Testis (tissue), 3 donors: ENCODE data around the gene OS9. TPM values are rescaled to one million over a fixed set of nuclear protein-coding genes. Genes with fewer than 3 reads are reported as not detected.

Experiments
- DNase-seq: peaks from one replicate; pipeline ENCODE4 v3.0.0-alpha.2; 2019
- H3K27ac ChIP-seq, 2 donors: fragments of 200-600 bp; sonication (generic); one replicate each; pipeline ENCODE4 v1.5.1; 2019
- H3K27me3 ChIP-seq: fragments of 200-600 bp; sonication (generic); one replicate; pipeline ENCODE4 v1.5.1; 2019
- H3K36me3 ChIP-seq: fragments of 200-600 bp; sonication (generic); one replicate; pipeline ENCODE4 v1.5.1; 2017; ENCODE audit warnings: low read depth; ENCODE audit errors: missing control alignments
- H3K4me1 ChIP-seq: fragments of 200-600 bp; sonication (generic); one replicate; pipeline ENCODE4 v1.5.1; 2019
- H3K4me3 ChIP-seq, 2 donors: fragments of 200-600 bp; sonication (generic); one replicate each; pipeline ENCODE4 v1.5.1; 2017 to 2019
- H3K9me3 ChIP-seq: fragments of 200-600 bp; sonication (generic); one replicate; pipeline ENCODE4 v1.5.1; 2017
- CTCF ChIP-seq, 3 experiments: fragments of 450-650 bp in 2 of 3; fragments of 200-600 bp in 1 of 3; sonication (generic) in 1 of 3; IDR thresholded peaks; one replicate each; pipeline ENCODE4 v1.5.1; 2016 to 2019; ENCODE audit warnings: antibody characterized with exemption in 3 of 3, mild to moderate bottlenecking in 2 of 3, moderate library complexity in 1 of 3
- POLR2A ChIP-seq: fragments of 450-650 bp; IDR thresholded peaks from one replicate; pipeline ENCODE4 v1.6.1; 2017; ENCODE audit warnings: antibody characterized with exemption, mild to moderate bottlenecking, moderate library complexity
- WGBS, 2 donors: methylation state at CpG; one replicate each; pipeline ENCODE4 v1.1.5; 2018; 5-methylcytosine and 5-hydroxymethylcytosine counted together
- intact Hi-C: fragments of 100-400 bp; cut with DNase I; formaldehyde crosslinking; loops from one replicate; pipeline ENCODE4 v1.15.1; 2023; ENCODE audit warnings: low total_unique reads
- polyA plus RNA-seq: library from polyadenylated mRNA; stranded (reverse); fragments of 350-450 nt; fragmentation: Illumina TruSeq; extraction: RNeasy Lipid Tissue Mini Kit (QIAGEN cat#74804); gene quantifications from one replicate; pipeline ENCODE4 v1.2.3, GENCODE V29; 2014; ENCODE audit warnings: low read depth, low replicate concordance; ENCODE audit not compliant: insufficient read depth
- total RNA-seq, 2 donors: library from RNA; depleted of rRNA; stranded (reverse); fragments of >200 nt; gene quantifications; one replicate each; pipeline ENCODE4 v1.2.3, GENCODE V29; 2016

OS9 gene
- total and polyA plus RNA-seq, 3 donors from 2014 or later = 88.1 to 158 (median 121) TPM

GRCh38 chr12:57733928-57734327 is 40.0 kb downstream of the OS9 start:
- intact Hi-C loops = no loop called here
- Histone ChIP-seq H3K4me1 (peaks cover 15% of the 10 kb centered on the region), H3K9me3 (no peaks in the 10 kb centered on the region), H3K4me3 (no peak overlapping the region), H3K27me3 (no peaks in the 10 kb centered on the region), H3K36me3 (no peaks in the 10 kb centered on the region), H3K27ac (no peak overlapping the region)
- no peak for TF ChIP-seq CTCF (IDR thresholded peaks at IDR 0.05)
- no peak for TF ChIP-seq POLR2A
- 80 to 100% methylated on average over 2 to 6 of the region's 6 CpGs for WGBS, 2 donors
- DNase-seq = no peak

DNA sequence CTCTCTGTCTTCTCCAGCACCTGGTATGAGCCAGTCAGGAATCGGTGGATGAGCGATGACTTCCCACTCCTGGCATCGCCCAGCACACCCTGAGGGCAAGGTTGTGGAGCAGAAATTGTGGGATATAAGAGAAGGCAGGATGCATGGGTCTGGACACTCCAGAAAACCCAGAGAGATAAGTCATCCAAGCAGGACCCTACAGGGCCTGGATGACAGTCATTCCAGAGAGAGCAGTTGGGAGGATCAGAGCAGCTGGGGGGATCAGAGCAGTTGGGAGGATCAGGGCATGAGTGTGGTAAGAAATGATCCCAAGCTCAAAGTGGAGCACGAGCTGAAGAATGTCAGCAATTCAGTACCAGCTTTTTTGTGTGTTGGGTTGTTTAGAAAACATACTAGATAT is 40.7 kb downstream of the OS9 start:
- TF ChIP-seq CTCF (IDR thresholded peaks at IDR 0.05) (no peak), POLR2A (no peak)
- Histone ChIP-seq H3K27ac (no peak overlapping the region), H3K4me3 (no peak overlapping the region), H3K27me3 (no peaks in the 10 kb centered on the region), H3K9me3 (no peaks in the 10 kb centered on the region), H3K36me3 (no peaks in the 10 kb centered on the region), H3K4me1 (peaks cover 15% of the 10 kb centered on the region)
- no peak for DNase-seq
- intact Hi-C loops = no loop called here
- WGBS, 2 donors = 77 to 87% methylated on average over 4 of the region's 4 CpGs

- H3K27me3 ChIP-seq = no peaks in the 10 kb centered on the region
- H3K27ac ChIP-seq = no peak overlapping the region
- H3K36me3 ChIP-seq = no peaks in the 10 kb centered on the region
- H3K9me3 ChIP-seq = no peaks in the 10 kb centered on the region
- intact Hi-C loops = no loop called here
- TF ChIP-seq POLR2A = no peak
- no peak for TF ChIP-seq CTCF (IDR thresholded peaks at IDR 0.05)
- 12 to 19% methylated on average over 4 to 8 of the region's 8 CpGs for WGBS, 2 donors
- no peak for DNase-seq
- H3K4me1 ChIP-seq = peaks cover 15% of the 10 kb centered on the region
- no peak overlapping the region for H3K4me3 ChIP-seq
Measured at GRCh38 chr12:57735198-57735855, 41.4 kb downstream of the OS9 start.

DNA sequence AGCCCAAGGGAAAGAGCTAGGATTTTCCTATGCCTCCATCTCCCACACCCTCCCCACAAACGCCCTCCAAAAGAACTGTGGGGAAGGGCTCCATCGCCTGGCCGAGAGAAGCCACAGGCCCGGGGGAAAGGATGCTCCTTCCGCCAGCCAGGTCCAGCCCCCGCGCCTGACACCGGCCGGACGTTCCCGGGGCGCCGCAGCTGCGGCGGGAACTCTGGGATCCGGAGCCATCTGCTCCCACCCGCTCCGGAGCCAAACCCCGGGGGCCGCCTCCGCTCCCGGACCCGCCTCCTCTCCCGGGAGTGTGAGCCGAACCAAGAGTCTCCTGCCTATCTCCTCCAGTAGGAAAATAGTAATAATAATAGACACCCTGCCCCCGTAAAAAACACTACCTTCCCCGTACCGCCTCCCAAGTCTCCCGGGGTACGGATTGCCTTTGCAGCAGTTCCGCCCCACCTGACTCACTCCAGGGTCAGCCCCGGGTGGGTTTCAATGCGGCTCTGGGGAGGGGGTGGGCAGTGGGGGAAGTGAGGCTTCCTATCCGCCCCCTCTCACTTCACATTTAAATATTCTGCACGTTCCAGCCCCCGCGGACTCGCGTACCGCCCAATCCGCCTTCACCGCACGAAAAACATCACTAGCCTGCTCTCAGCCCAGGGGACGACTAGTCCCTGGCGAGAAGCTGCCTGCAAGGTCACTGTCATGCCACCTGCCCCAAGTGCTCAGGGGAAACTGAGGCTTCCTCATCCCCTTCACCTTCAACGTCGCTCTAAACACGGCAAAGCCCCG is 42.2 kb downstream of the OS9 start:
- Histone ChIP-seq H3K4me1 (peaks cover 15% of the 10 kb centered on the region), H3K9me3 (no peaks in the 10 kb centered on the region), H3K27me3 (no peaks in the 10 kb centered on the region), H3K36me3 (no peaks in the 10 kb centered on the region), H3K27ac (no peak overlapping the region), H3K4me3 (peak overlapping the region in 1 of 2 donors; percentile 4)
- TF ChIP-seq POLR2A (no peak), CTCF (IDR thresholded peaks at IDR 0.05) (no peak)
- intact Hi-C loops = no loop called here
- WGBS, 2 donors = 4% methylated on average over 20 to 49 of the region's 49 CpGs
- no peak for DNase-seq
